SU-DHL-6 (cell line): ENCODE results near the gene BHLHE41.

Experiments used
- H2AFZ ChIP-seq: fragments of 200-600 bp; sonication (generic); 2 replicates; pipeline ENCODE4 v1.6.1; 2014; ENCODE audit warnings: low read depth, mild to moderate bottlenecking, moderate library complexity, mixed read lengths, antibody characterized with exemption, low read length; ENCODE audit not compliant: severe bottlenecking
- H3F3A ChIP-seq: fragments of 200-600 bp; shearing (Covaris generic); 2 replicates; pipeline ENCODE4 v1.6.0; 2016; ENCODE audit warnings: antibody characterized with exemption, mild to moderate bottlenecking; ENCODE audit not compliant: insufficient read depth
- H3K27ac ChIP-seq: fragments of 200-600 bp; sonication (generic); 2 replicates; pipeline ENCODE4 v1.5.1; 2016; ENCODE audit warnings: low read depth, mild to moderate bottlenecking, low read length, moderate library complexity, mixed read lengths
- H3K27me3 ChIP-seq: fragments of 200-600 bp; sonication (generic), shearing (Covaris generic); 2 replicates; pipeline ENCODE4 v1.6.0; 2014; ENCODE audit warnings: mild to moderate bottlenecking, low read length
- H3K36me3 ChIP-seq: fragments of 200-600 bp; sonication (generic); 2 replicates; pipeline ENCODE4 v1.6.1; 2014; ENCODE audit warnings: mild to moderate bottlenecking, low read length, mixed read lengths
- H3K4me2 ChIP-seq: fragments of 300-600, 200-600 bp; shearing (Covaris generic), sonication (generic); 2 replicates; pipeline ENCODE4 v1.6.0; 2014; ENCODE audit warnings: low read length, low read depth, mild to moderate bottlenecking; ENCODE audit not compliant: poor library complexity, severe bottlenecking
- H3K4me3 ChIP-seq: fragments of 200-600 bp; sonication (generic); 2 replicates; pipeline ENCODE4 v1.5.1; 2014; ENCODE audit warnings: antibody characterized with exemption, low read length, mild to moderate bottlenecking, mixed read lengths; ENCODE audit not compliant: insufficient read depth, poor library complexity, severe bottlenecking
- H3K79me2 ChIP-seq: fragments of 200-600 bp; sonication (generic); 2 replicates; pipeline ENCODE4 v1.6.1; 2014; ENCODE audit warnings: mild to moderate bottlenecking, low read length, moderate library complexity; ENCODE audit not compliant: insufficient read depth
- H3K9ac ChIP-seq: fragments of 200-600 bp; sonication (generic); 2 replicates; pipeline ENCODE4 v1.7.0; 2014; ENCODE audit warnings: mild to moderate bottlenecking, low read length
- H3K9me2 ChIP-seq: fragments of 200-600 bp; sonication (generic); replicated peaks from 2 replicates; pipeline ENCODE4 v1.6.1; 2014; ENCODE audit warnings: low read length; ENCODE audit not compliant: insufficient read depth
- H3K9me3 ChIP-seq: fragments of 200-600 bp; sonication (generic); 2 replicates; pipeline ENCODE4 v1.6.1; 2014; ENCODE audit warnings: low read length, mixed read lengths; ENCODE audit not compliant: insufficient read depth
- H4K20me1 ChIP-seq: fragments of 200-600 bp; sonication (generic); 2 replicates; pipeline ENCODE4 v1.6.1; 2014; ENCODE audit warnings: low read depth, mild to moderate bottlenecking, antibody characterized with exemption, low read length, moderate library complexity, mixed read lengths
- CTCF ChIP-seq: fragments of 200-600 bp; sonication (generic); IDR thresholded peaks from one replicate; pipeline ENCODE4 v1.5.1; 2017; ENCODE audit warnings: antibody characterized with exemption, mild to moderate bottlenecking, low read length, moderate library complexity; ENCODE audit not compliant: insufficient read depth, poor library complexity, severe bottlenecking
- EZH2phosphoT487 ChIP-seq: fragments of 200-600 bp; sonication (generic), shearing (Covaris generic); conservative IDR thresholded peaks from 2 replicates; pipeline ENCODE4 v1.6.1; 2018; ENCODE audit warnings: mild to moderate bottlenecking, antibody characterized with exemption, low read length, moderate library complexity, mixed read lengths

The BHLHE41 gene

GRCh38 chr12:26126340-26127284 is 1.8 kb upstream of the BHLHE41 start:
- TF ChIP-seq EZH2phosphoT487 (no peak), CTCF (no peak)
- Histone ChIP-seq H3K27me3 (no peaks in the 10 kb centered on the region), H3K36me3 (no peaks in the 10 kb centered on the region), H2AFZ (no peak overlapping the region), H3F3A (no peaks in the 10 kb centered on the region), H3K9me3 (no peaks in the 10 kb centered on the region), H3K27ac (no peak overlapping the region), H3K9ac (no peak overlapping the region), H3K4me2 (peak overlapping the region; percentile 28), H4K20me1 (no peaks in the 10 kb centered on the region), H3K9me2 (no peaks in the 10 kb centered on the region), H3K4me3 (peak overlapping the region; percentile 10), H3K79me2 (no peaks in the 10 kb centered on the region)

DNA sequence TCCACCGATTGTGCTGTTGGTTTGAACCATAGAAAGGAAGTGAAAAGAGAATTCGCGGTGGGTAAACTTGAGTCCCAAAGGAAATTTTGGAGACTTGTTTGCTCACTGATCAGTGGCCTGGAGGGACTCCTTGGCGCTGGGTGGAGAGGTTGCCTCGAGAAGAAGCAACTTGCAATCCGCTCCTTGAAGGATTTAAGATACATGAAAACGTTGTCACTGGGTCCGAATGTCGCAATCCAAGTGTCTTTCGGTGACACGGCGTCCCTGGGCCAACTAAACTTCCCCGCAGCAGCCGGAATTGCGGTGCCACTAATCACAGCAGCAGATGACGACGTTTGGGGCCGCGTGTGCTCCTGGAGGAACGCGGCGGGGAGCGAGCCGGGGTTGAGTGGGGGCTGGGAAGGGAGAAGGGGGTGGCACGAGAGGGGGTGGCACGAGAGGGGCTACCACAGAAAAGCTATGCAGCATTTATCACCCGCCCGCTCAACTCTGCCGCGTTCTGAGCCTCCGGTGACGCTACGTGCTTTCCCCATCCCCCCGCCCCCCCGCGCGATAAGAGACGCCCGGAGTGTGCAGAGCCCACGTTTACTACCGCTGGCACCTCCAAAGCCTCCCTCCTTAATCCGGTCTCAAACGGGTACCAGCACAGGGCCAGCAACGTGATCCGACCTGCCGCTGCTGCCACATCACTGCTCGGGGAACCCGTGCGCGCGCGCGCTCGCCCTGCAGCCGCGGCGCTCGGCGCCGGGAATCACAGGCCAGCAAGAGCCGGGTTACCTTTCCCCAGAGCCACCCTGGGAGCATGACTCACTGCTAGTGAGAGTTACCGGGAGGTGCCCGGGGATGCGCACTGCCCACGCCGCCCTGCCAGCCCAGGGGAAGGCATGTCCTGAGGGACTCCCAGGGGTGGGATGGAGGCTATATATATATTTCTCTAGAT is 833 bp upstream of the BHLHE41 start:
- Histone ChIP-seq H2AFZ (no peak overlapping the region), H3K9me2 (no peaks in the 10 kb centered on the region), H3K9ac (no peak overlapping the region), H3F3A (no peaks in the 10 kb centered on the region), H3K36me3 (no peaks in the 10 kb centered on the region), H3K4me2 (peak overlapping the region; percentile 28), H3K9me3 (no peaks in the 10 kb centered on the region), H3K27ac (no peak overlapping the region), H3K27me3 (no peaks in the 10 kb centered on the region), H3K4me3 (peak overlapping the region; percentile 10), H4K20me1 (no peaks in the 10 kb centered on the region), H3K79me2 (no peaks in the 10 kb centered on the region)
- TF ChIP-seq EZH2phosphoT487, result no peak
- no peak for TF ChIP-seq CTCF

DNA sequence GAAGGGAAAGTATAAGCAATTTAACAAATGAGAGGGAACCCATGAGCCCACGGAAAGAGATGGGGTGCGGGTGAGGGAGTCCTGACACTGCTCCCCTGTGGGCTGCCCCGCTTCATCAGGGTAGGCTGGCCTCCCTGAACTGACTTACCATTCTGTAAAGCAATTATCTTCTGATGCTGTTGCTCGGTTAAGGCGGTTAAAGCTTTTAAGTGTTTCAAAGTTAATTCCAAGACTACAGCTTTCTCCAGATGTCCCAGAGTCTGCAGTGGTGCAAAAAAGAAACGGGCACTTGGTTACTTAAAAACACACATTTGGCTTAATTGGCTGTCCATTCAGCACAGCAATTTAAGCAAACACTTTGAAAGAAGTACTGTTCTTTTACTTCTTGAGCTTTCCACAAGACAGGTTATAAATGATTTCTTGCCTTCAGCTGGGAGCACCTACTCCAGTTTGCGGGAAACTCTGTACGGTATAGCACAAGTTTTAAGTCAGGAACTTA is 1.3 kb downstream of the BHLHE41 start:
- no peaks in the 10 kb centered on the region for H3K79me2 ChIP-seq
- no peaks in the 10 kb centered on the region for H3K9me2 ChIP-seq
- no peaks in the 10 kb centered on the region for H3K36me3 ChIP-seq
- no peak overlapping the region for H3K9ac ChIP-seq
- no peak overlapping the region for H3K4me2 ChIP-seq
- H3K27me3 ChIP-seq, result no peaks in the 10 kb centered on the region
- no peak overlapping the region for H3K27ac ChIP-seq
- H3F3A ChIP-seq, result no peaks in the 10 kb centered on the region
- no peak overlapping the region for H3K4me3 ChIP-seq
- TF ChIP-seq EZH2phosphoT487, result no peak
- TF ChIP-seq CTCF, result no peak
- no peaks in the 10 kb centered on the region for H4K20me1 ChIP-seq
- no peak overlapping the region for H2AFZ ChIP-seq
- H3K9me3 ChIP-seq, result no peaks in the 10 kb centered on the region
